ENCODE measurements around the gene BRAT1. TPM values are rescaled to one million over a fixed set of nuclear protein-coding genes. Genes with fewer than 3 reads are reported as not detected.

BRAT1 gene
- total and polyA plus RNA-seq, 11 donors: 10.9 to 27.8 (median 14.9) TPM

- DNase-seq: no peak
- Histone ChIP-seq H3K36me3 (no peaks in the 10 kb centered on the region), H3K4me1 (peaks cover 8 to 59% (median 47%) of the 10 kb centered on the region in 12 donors), H3K27ac (peak overlapping the region in 6 of 12 donors; percentile 36 to 89 (median 59)), H3K9me3 (no peaks in the 10 kb centered on the region), H3K27me3 (no peaks in the 10 kb centered on the region), H3K4me3 (peak overlapping the region in 3 of 12 donors; percentile 1 to 29 (median 5))
- intact Hi-C loops (cut with DNase I): no loop called here
- TF ChIP-seq POLR2A (IDR thresholded peaks at IDR 0.05): no peak
- no peak for TF ChIP-seq CTCF (IDR thresholded peaks at IDR 0.05)
- ATAC-seq: no peak
- 39 to 53% (median 48%) methylated on average over 11 to 18 of the region's 18 CpGs for WGBS, 4 donors
Measured at GRCh38 chr7:2511769-2512168, 43.6 kb downstream of the BRAT1 start.

- no peak for DNase-seq
- H3K36me3 ChIP-seq: no peaks in the 10 kb centered on the region
- no peak for TF ChIP-seq POLR2A (IDR thresholded peaks at IDR 0.05)
- TF ChIP-seq CTCF (IDR thresholded peaks at IDR 0.05): no peak
- peak overlapping the region in 3 of 12 donors; percentile 1 to 29 (median 5) for H3K4me3 ChIP-seq
- peak overlapping the region in 6 of 12 donors; percentile 36 to 89 (median 59) for H3K27ac ChIP-seq
- H3K27me3 ChIP-seq: no peaks in the 10 kb centered on the region
- H3K4me1 ChIP-seq: peaks cover 8 to 59% (median 47%) of the 10 kb centered on the region in 12 donors
- no peaks in the 10 kb centered on the region for H3K9me3 ChIP-seq
- intact Hi-C loops (cut with DNase I): no loop called here
- peak in 3 of 4 donors; percentile 12 to 35 (median 33) for ATAC-seq
- 51 to 59% (median 57%) methylated on average over 5 to 27 of the region's 27 CpGs for WGBS, 4 donors
Measured at GRCh38 chr7:2510909-2511768, 44.2 kb downstream of the BRAT1 start.

- intact Hi-C loops (cut with DNase I): no loop called here
- Histone ChIP-seq H3K27me3 (no peaks in the 10 kb centered on the region), H3K4me1 (peaks cover 8 to 59% (median 47%) of the 10 kb centered on the region in 12 donors), H3K27ac (peak overlapping the region in 5 of 12 donors; percentile 52 to 89 (median 65)), H3K9me3 (no peaks in the 10 kb centered on the region), H3K36me3 (no peaks in the 10 kb centered on the region), H3K4me3 (peak overlapping the region in 1 of 12 donors; percentile 29)
- ATAC-seq (no peak), DNase-seq (no peak)
- TF ChIP-seq CTCF (IDR thresholded peaks at IDR 0.05): no peak
- TF ChIP-seq POLR2A (IDR thresholded peaks at IDR 0.05): no peak
- 85 to 89% (median 87%) methylated on average over 12 to 13 of the region's 13 CpGs for WGBS, 4 donors
Measured at GRCh38 chr7:2510130-2510776, 45.1 kb downstream of the BRAT1 start.
